ENCODE results near the gene SAXO1. TPM values are rescaled to one million over a fixed set of nuclear protein-coding genes. Genes with fewer than 3 reads are reported as not detected.
A peak's percentile ranks its signal among the peaks of the same experiment; 100 is the strongest.
"Not testable (repeated sequence)": the region's sequence is repeated elsewhere in the genome, so short reads cannot be mapped to it uniquely, and the experiment has no call there.

The SAXO1 gene
- total RNA-seq, 1 donor, result 0.18 TPM

GRCh38 chr9:18935541-18935940, 97.5 kb downstream of the SAXO1 start:
- no peak for DNase-seq (ENCODE audit: low read depth)
- no peak overlapping the region for H3K4me3 ChIP-seq (ENCODE audit: low read depth, low read length)
- no peak for TF ChIP-seq CTCF (IDR thresholded peaks at IDR 0.05; ENCODE audit: insufficient read depth, low read length)

- not testable (repeated sequence) for DNase-seq (ENCODE audit: low read depth); H3K4me3 ChIP-seq (ENCODE audit: low read depth, low read length)
Observed at GRCh38 chr9:18930611-18931010, 102.4 kb downstream of the SAXO1 start.

- TF ChIP-seq CTCF (IDR thresholded peaks at IDR 0.05; ENCODE audit: insufficient read depth, low read length), result no peak
- H3K4me3 ChIP-seq (ENCODE audit: low read depth, low read length), result no peak overlapping the region
- peak; percentile 61 for DNase-seq (ENCODE audit: low read depth)
Observed at GRCh38 chr9:18928711-18929110, 104.3 kb downstream of the SAXO1 start.

- no peak for DNase-seq (ENCODE audit: low read depth)
- no peak overlapping the region for H3K4me3 ChIP-seq (ENCODE audit: low read depth, low read length)
- TF ChIP-seq CTCF (IDR thresholded peaks at IDR 0.05; ENCODE audit: insufficient read depth, low read length), result no peak
Observed at GRCh38 chr9:18926513-18926912, 106.5 kb downstream of the SAXO1 start.

- no peak overlapping the region for H3K4me3 ChIP-seq (ENCODE audit: low read depth, low read length)
- no peak for DNase-seq (ENCODE audit: low read depth)
- TF ChIP-seq CTCF (IDR thresholded peaks at IDR 0.05; ENCODE audit: insufficient read depth, low read length), result no peak
Observed at GRCh38 chr9:18925880-18926279, 107.1 kb downstream of the SAXO1 start.

GRCh38 chr9:18923671-18924430, 109.2 kb downstream of the SAXO1 start:
- TF ChIP-seq CTCF (IDR thresholded peaks at IDR 0.05; ENCODE audit: insufficient read depth, low read length), result no peak
- H3K4me3 ChIP-seq (ENCODE audit: low read depth, low read length), result no peak overlapping the region
- DNase-seq (ENCODE audit: low read depth), result no peak

GRCh38 chr9:18923167-18923566, 109.8 kb downstream of the SAXO1 start:
- H3K4me3 ChIP-seq (ENCODE audit: low read depth, low read length), result no peak overlapping the region
- TF ChIP-seq CTCF (IDR thresholded peaks at IDR 0.05; ENCODE audit: insufficient read depth, low read length), result no peak
- DNase-seq (ENCODE audit: low read depth), result no peak
